Measurements from ENCODE around the gene BICDL1. TPM values are rescaled to one million over a fixed set of nuclear protein-coding genes. Genes with fewer than 3 reads are reported as not detected.

Gene BICDL1
- total RNA-seq, 1 experiment from 2014 or later, result 2.4 TPM

GRCh38 chr12:120091371-120092090 lies 102.5 kb downstream of the BICDL1 start:
- H3K27me3 ChIP-seq (replicated peaks; ENCODE audit: insufficient read depth, low read depth, low read length, poor library complexity), result no peaks in the 10 kb centered on the region
- no peak overlapping the region for H3K4me3 ChIP-seq (ENCODE audit: low read depth, low read length, poor library complexity, severe bottlenecking)
- no peak for TF ChIP-seq EZH2 (IDR thresholded peaks at IDR 0.05; ENCODE audit: borderline replicate concordance, low read depth, low read length, poor library complexity, severe bottlenecking)
- TF ChIP-seq CTCF (conservative IDR thresholded peaks at IDR 0.05; ENCODE audit: low read depth, low read length), result no peak
- H3K36me3 ChIP-seq (ENCODE audit: insufficient read depth, low read length, poor library complexity, severe bottlenecking), result no peaks in the 10 kb centered on the region
- intact Hi-C loops (cut with micrococcal nuclease; ENCODE audit: unreplicated experiment), result no loop called here
- H3K27ac ChIP-seq (ENCODE audit: low read depth, low read length, poor library complexity, severe bottlenecking), result no peak overlapping the region
- H3K9me3 ChIP-seq (ENCODE audit: low read depth, low read length, poor library complexity, severe bottlenecking), result no peaks in the 10 kb centered on the region
- POLR2A ChIA-PET (ENCODE audit: low non-redundant PET), result no interaction called here
- no TSS peak for BruUV-seq (replicated peaks)
- CTCF ChIA-PET, result no interaction called here
- DNase-seq (ENCODE audit: low spot score), result peak; percentile 46
- peaks cover 30% of the 10 kb centered on the region for H3K4me1 ChIP-seq (ENCODE audit: insufficient read depth, low read length, poor library complexity, severe bottlenecking)

GRCh38 chr12:120092551-120093335 lies 103.7 kb downstream of the BICDL1 start:
- intact Hi-C loops (cut with micrococcal nuclease; ENCODE audit: unreplicated experiment), result no loop called here
- no peak overlapping the region for H3K4me3 ChIP-seq (ENCODE audit: low read depth, low read length, poor library complexity, severe bottlenecking)
- POLR2A ChIA-PET (ENCODE audit: low non-redundant PET), result no interaction called here
- DNase-seq (ENCODE audit: low spot score), result no peak
- CTCF ChIA-PET, result no interaction called here
- no peaks in the 10 kb centered on the region for H3K9me3 ChIP-seq (ENCODE audit: low read depth, low read length, poor library complexity, severe bottlenecking)
- TF ChIP-seq CTCF (conservative IDR thresholded peaks at IDR 0.05; ENCODE audit: low read depth, low read length), result no peak
- no peak for TF ChIP-seq EZH2 (IDR thresholded peaks at IDR 0.05; ENCODE audit: borderline replicate concordance, low read depth, low read length, poor library complexity, severe bottlenecking)
- H3K27me3 ChIP-seq (replicated peaks; ENCODE audit: insufficient read depth, low read depth, low read length, poor library complexity), result no peaks in the 10 kb centered on the region
- H3K36me3 ChIP-seq (ENCODE audit: insufficient read depth, low read length, poor library complexity, severe bottlenecking), result no peaks in the 10 kb centered on the region
- H3K4me1 ChIP-seq (ENCODE audit: insufficient read depth, low read length, poor library complexity, severe bottlenecking), result peaks cover 23% of the 10 kb centered on the region
- BruUV-seq (replicated peaks), result no TSS peak
- no peak overlapping the region for H3K27ac ChIP-seq (ENCODE audit: low read depth, low read length, poor library complexity, severe bottlenecking)

GRCh38 chr12:120093336-120093591 lies 104.2 kb downstream of the BICDL1 start:
- TF ChIP-seq EZH2 (IDR thresholded peaks at IDR 0.05; ENCODE audit: borderline replicate concordance, low read depth, low read length, poor library complexity, severe bottlenecking) (no peak), CTCF (conservative IDR thresholded peaks at IDR 0.05; ENCODE audit: low read depth, low read length) (no peak)
- H3K9me3 ChIP-seq (ENCODE audit: low read depth, low read length, poor library complexity, severe bottlenecking), result no peaks in the 10 kb centered on the region
- POLR2A ChIA-PET (ENCODE audit: low non-redundant PET), result no interaction called here
- no peak overlapping the region for H3K4me3 ChIP-seq (ENCODE audit: low read depth, low read length, poor library complexity, severe bottlenecking)
- intact Hi-C loops (cut with micrococcal nuclease; ENCODE audit: unreplicated experiment), result no loop called here
- peaks cover 23% of the 10 kb centered on the region for H3K4me1 ChIP-seq (ENCODE audit: insufficient read depth, low read length, poor library complexity, severe bottlenecking)
- no peaks in the 10 kb centered on the region for H3K27me3 ChIP-seq (replicated peaks; ENCODE audit: insufficient read depth, low read depth, low read length, poor library complexity)
- no TSS peak for BruUV-seq (replicated peaks)
- H3K27ac ChIP-seq (ENCODE audit: low read depth, low read length, poor library complexity, severe bottlenecking), result no peak overlapping the region
- peaks cover 2% of the 10 kb centered on the region for H3K36me3 ChIP-seq (ENCODE audit: insufficient read depth, low read length, poor library complexity, severe bottlenecking)
- DNase-seq (ENCODE audit: low spot score), result no peak
- CTCF ChIA-PET, result no interaction called here

Measured in A673 (cell line).